Neutrophil (primary cell): ENCODE measurements around the gene ULK2.

Experiments used
- H3K27ac ChIP-seq: fragments of 200-600 bp; sonication (generic); 2 replicates; pipeline ENCODE4 v1.5.1; 2016; ENCODE audit warnings: mild to moderate bottlenecking, moderate library complexity
- H3K27me3 ChIP-seq: fragments of 200-600 bp; sonication (generic); 2 replicates; pipeline ENCODE4 v1.6.0; 2016; ENCODE audit warnings: mild to moderate bottlenecking
- H3K36me3 ChIP-seq: fragments of 200-600 bp; sonication (generic); 2 replicates; pipeline ENCODE4 v1.5.1; 2017
- H3K4me1 ChIP-seq, 2 experiments: fragments of 200-600 bp in 1 of 2; sonication (generic) in 1 of 2; 1 replicate in 1 of 2; 2 replicates in 1 of 2; pipeline versions ENCODE4 v1.5.1 to v1.6.1; 2013 to 2016; ENCODE audit warnings: low read depth in 1 of 2, low read length in 1 of 2, mild to moderate bottlenecking in 1 of 2, moderate library complexity in 1 of 2; ENCODE audit not compliant: control insufficient read depth in 1 of 2, insufficient read depth in 1 of 2
- H3K4me3 ChIP-seq, 2 experiments: fragments of 200-600 bp in 1 of 2; sonication (generic) in 1 of 2; 1 replicate in 1 of 2; 2 replicates in 1 of 2; pipeline ENCODE4 v1.5.1; 2013 to 2016; ENCODE audit warnings: low read depth in 1 of 2, low read length in 1 of 2, mild to moderate bottlenecking in 1 of 2, moderate library complexity in 1 of 2
- H3K9me3 ChIP-seq: fragments of 200-600 bp; sonication (generic); 2 replicates; pipeline ENCODE4 v1.5.1; 2016
- TF ChIP-seq, protein P1 (sequence below): fragments of 200-600 bp; sonication (generic); IDR thresholded peaks from 2 replicates; pipeline ENCODE4 v1.5.1; 2016; ENCODE audit warnings: antibody characterized with exemption

The ULK2 gene

DNA sequence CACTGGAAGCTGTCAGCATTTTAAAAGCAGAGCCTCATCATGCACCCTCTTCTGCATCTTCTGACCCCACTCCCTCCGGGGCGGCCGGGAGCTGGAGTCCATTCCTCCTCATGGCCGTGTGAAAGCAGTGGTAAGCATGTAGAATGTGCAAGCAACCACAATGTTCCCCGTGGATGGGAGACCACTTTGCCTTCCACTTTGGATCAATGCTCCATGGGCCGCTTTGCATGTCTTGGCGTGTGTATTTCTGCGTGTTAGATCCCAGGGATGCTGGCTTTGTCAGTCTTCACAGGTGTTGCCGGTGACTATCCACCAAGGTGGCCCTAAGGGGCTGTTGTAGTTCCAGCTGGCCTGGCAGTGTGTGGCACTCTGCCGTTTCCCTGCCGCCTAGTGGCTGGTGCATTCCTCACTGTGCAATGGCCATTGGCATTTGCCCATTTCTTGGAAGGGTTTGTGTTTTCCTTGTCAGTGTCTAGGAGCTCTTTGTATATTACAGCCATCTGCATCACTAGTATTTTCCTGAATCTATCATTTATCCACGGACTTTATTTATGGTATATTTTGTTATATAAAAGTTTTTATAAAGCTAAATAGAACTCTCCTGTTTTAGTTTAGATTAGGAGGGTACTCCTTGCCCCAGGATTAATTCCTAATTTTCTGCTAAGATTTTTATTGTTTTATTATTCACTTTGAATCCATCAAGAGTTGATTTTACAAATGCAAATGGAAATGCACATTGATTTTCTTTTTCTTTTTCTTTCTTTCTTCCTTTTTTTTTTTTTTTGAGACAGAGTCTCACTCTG lies 113.9 kb downstream of the ULK2 start:
- no peak overlapping the region for H3K27ac ChIP-seq
- TF ChIP-seq, protein P1, sequence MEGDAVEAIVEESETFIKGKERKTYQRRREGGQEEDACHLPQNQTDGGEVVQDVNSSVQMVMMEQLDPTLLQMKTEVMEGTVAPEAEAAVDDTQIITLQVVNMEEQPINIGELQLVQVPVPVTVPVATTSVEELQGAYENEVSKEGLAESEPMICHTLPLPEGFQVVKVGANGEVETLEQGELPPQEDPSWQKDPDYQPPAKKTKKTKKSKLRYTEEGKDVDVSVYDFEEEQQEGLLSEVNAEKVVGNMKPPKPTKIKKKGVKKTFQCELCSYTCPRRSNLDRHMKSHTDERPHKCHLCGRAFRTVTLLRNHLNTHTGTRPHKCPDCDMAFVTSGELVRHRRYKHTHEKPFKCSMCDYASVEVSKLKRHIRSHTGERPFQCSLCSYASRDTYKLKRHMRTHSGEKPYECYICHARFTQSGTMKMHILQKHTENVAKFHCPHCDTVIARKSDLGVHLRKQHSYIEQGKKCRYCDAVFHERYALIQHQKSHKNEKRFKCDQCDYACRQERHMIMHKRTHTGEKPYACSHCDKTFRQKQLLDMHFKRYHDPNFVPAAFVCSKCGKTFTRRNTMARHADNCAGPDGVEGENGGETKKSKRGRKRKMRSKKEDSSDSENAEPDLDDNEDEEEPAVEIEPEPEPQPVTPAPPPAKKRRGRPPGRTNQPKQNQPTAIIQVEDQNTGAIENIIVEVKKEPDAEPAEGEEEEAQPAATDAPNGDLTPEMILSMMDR, result no peak
- H3K27me3 ChIP-seq, result peaks cover 7% of the 10 kb centered on the region
- H3K4me1 ChIP-seq, result no peaks in the 10 kb centered on the region
- H3K4me3 ChIP-seq, result no peak overlapping the region
- no peaks in the 10 kb centered on the region for H3K36me3 ChIP-seq
- no peaks in the 10 kb centered on the region for H3K9me3 ChIP-seq

DNA sequence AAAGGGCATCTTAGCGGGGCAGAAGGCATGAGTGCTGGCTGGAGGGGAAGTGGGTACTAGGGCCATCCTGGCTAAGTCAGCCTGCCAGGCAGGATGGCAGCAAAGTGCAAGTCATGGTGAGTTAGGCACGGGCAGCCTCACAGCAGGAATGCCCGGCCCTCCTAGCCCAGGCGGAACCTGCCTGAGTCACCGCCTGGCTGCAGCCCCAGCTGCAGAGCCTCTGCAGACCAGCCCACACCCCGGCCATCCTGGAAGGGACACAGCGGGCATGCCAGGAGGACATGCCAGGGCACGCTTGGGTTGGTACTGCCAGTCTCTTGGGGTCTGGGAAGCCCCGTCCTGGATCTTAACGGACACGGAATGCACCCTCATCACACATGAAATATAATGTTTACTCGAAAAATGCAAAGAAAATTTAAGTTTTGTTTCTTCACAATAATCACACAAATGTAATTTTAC lies 114.7 kb downstream of the ULK2 start:
- no peak overlapping the region for H3K4me3 ChIP-seq
- TF ChIP-seq, protein P1, result no peak
- no peaks in the 10 kb centered on the region for H3K36me3 ChIP-seq
- no peak overlapping the region for H3K27ac ChIP-seq
- no peaks in the 10 kb centered on the region for H3K4me1 ChIP-seq
- H3K9me3 ChIP-seq, result no peaks in the 10 kb centered on the region
- peaks cover 7% of the 10 kb centered on the region for H3K27me3 ChIP-seq

DNA sequence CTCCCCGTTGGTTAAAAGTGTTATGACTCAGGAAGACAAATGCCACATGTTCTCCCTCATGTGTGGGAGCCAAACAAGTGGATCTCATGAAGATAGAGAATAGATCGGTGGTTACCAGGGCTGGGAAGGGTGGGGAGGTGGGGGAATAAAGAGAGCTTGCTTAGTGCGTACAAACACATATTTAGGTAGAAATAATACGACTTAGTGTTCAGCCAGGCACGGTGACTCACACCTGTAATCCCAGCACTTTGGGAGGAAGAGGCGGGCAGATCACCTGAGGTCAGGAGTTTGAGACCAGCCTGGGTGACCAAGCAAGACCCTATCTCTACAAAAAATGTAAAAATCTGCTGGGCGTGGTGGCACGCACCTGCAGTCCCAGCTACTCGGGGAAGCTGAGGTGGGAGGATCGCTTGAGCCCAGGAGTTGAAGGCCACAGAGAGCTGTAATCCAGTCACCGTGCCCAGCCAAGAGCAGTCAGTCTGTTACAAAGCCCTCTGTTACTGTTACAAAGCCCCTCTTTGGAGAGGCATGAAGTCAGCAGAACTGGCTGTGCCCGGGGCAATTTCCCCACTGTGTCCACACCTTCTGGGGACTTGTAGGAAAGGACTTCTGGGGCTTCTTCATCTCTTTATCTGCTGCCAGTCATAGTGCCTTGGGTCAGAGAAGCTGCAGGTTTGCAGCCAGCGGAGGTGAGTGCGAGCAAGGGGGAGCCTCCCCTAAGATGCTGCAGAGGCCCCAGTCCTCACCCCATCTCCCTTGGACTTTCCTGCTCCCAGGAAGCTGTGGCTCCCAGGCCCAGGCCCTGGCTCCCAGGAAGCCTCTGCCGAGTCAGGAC lies 115.3 kb downstream of the ULK2 start:
- no peaks in the 10 kb centered on the region for H3K36me3 ChIP-seq
- no peak overlapping the region for H3K27ac ChIP-seq
- no peak overlapping the region for H3K4me3 ChIP-seq
- TF ChIP-seq, protein P1, result no peak
- no peaks in the 10 kb centered on the region for H3K4me1 ChIP-seq
- peaks cover 7% of the 10 kb centered on the region for H3K27me3 ChIP-seq
- no peaks in the 10 kb centered on the region for H3K9me3 ChIP-seq

DNA sequence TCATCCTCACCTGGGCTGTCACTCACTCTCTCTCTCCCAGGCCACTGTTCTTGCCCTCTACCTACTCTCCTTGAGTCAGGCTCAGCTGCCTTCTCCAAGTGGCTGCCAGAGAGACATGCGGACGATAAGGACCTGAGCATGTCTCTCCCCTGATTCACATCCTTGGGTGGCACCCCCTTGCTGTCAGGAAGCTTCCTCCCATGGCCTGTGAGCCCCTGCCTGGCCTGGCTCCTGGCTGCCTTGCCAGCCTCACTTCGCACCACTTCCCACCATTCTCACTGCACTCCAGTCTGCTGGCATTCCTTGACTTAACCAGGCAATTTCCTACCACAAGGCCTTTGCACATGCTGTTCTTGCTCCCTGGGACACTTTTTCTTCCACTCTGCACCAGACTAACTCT lies 116.9 kb downstream of the ULK2 start:
- Histone ChIP-seq H3K4me3 (no peak overlapping the region), H3K9me3 (no peaks in the 10 kb centered on the region), H3K27ac (no peak overlapping the region), H3K27me3 (peaks cover 7% of the 10 kb centered on the region), H3K4me1 (no peaks in the 10 kb centered on the region), H3K36me3 (no peaks in the 10 kb centered on the region)
- TF ChIP-seq, protein P1, result no peak

DNA sequence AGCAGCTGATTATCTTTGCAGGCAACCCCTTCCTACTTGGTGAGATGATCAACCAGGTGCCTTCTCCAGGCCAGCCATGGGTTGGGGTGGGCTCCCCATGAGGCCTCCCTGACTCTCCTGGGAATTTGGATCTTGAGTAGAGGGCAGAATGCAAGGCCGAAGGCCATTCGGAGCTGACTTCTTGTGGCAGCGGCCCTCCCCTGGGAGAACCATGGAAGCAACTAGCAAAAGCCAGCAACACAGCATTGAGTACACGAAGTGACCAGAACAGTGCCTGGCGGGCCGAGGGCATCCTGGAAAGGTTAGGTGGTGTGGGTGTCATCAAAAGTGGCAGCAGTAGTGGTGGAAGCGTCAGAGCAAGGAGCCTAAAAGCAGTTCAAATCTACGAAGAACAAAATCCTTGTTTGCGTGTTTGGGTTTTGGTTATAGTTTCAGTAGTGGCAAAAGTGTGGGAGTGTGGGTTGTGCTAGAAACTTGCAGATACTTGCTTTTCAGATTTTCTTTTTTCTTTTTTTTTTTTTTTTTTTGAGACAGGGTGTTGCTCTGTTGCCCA lies 117.6 kb downstream of the ULK2 start:
- peaks cover 0 to under 1% of the 10 kb centered on the region in 2 experiments for H3K4me1 ChIP-seq
- H3K27me3 ChIP-seq, result peaks cover 12% of the 10 kb centered on the region
- no peaks in the 10 kb centered on the region for H3K9me3 ChIP-seq
- H3K27ac ChIP-seq, result no peak overlapping the region
- no peak overlapping the region for H3K4me3 ChIP-seq
- no peaks in the 10 kb centered on the region for H3K36me3 ChIP-seq
- TF ChIP-seq, protein P1, result no peak
